Endodermal cell (in vitro differentiated cells): Measurements from ENCODE around the gene HSPH1. TPM values are rescaled to one million over a fixed set of nuclear protein-coding genes. Genes with fewer than 3 reads are reported as not detected.

Source experiments
- DNase-seq: peaks from one replicate; pipeline ENCODE4 v3.0.0-alpha.2; 2017
- H3K27ac ChIP-seq: 2 replicates; pipeline ENCODE4 v1.5.1; 2013; ENCODE audit warnings: mild to moderate bottlenecking, low read depth, low read length, moderate library complexity
- H3K27me3 ChIP-seq: 2 replicates; pipeline ENCODE4 v1.6.1; 2013; ENCODE audit warnings: mild to moderate bottlenecking, low read length, moderate library complexity; ENCODE audit not compliant: insufficient read depth, control insufficient read depth, poor library complexity, severe bottlenecking
- H3K36me3 ChIP-seq: 2 replicates; pipeline ENCODE4 v1.7.0; 2013; ENCODE audit warnings: mild to moderate bottlenecking, low read length, moderate library complexity; ENCODE audit not compliant: control insufficient read depth, insufficient read depth
- H3K4me1 ChIP-seq: one replicate; pipeline ENCODE4 v1.7.0; 2013; ENCODE audit warnings: low read length; ENCODE audit not compliant: control insufficient read depth, insufficient read depth
- H3K4me3 ChIP-seq: 2 replicates; pipeline ENCODE4 v1.5.1; 2013; ENCODE audit warnings: mild to moderate bottlenecking, low read length, moderate library complexity
- H3K9ac ChIP-seq: 2 replicates; pipeline ENCODE4 v1.6.1; 2013; ENCODE audit warnings: mild to moderate bottlenecking, low read length, moderate library complexity; ENCODE audit not compliant: poor library complexity, severe bottlenecking; ENCODE audit errors: extremely low read depth
- H3K9me3 ChIP-seq: 2 replicates; pipeline ENCODE4 v1.6.1; 2013; ENCODE audit warnings: mild to moderate bottlenecking, low read length, moderate library complexity; ENCODE audit not compliant: control insufficient read depth
- H3K27ac Mint-ChIP-seq: 2 replicates; pipeline ENCODE4 v1.8.0; 2020; ENCODE audit warnings: mixed read lengths
- H3K27me3 Mint-ChIP-seq: 2 replicates; pipeline ENCODE4 v1.8.0; 2021; ENCODE audit warnings: mild to moderate bottlenecking, mixed read lengths; ENCODE audit not compliant: insufficient read depth
- H3K36me3 Mint-ChIP-seq: 2 replicates; pipeline ENCODE4 v1.8.0; 2020; ENCODE audit warnings: low read depth, mixed read lengths
- H3K4me1 Mint-ChIP-seq: 2 replicates; pipeline ENCODE4 v1.8.0; 2020; ENCODE audit warnings: mixed read lengths
- H3K4me3 Mint-ChIP-seq: 2 replicates; pipeline ENCODE4 v1.8.0; 2020; ENCODE audit warnings: mild to moderate bottlenecking, moderate library complexity, mixed read lengths
- H3K9me3 Mint-ChIP-seq: 2 replicates; pipeline ENCODE4 v1.8.0; 2020; ENCODE audit warnings: mild to moderate bottlenecking, mixed read lengths
- CTCF ChIP-seq: fragments of 200-600 bp; sonication (generic); conservative IDR thresholded peaks from 2 replicates; pipeline ENCODE4 v1.5.0; 2021; ENCODE audit warnings: antibody characterized with exemption, mild to moderate bottlenecking
- WGBS, 2 experiments: methylation state at CpG; one replicate each; pipeline versions ENCODE4 v1.1.5 to v1.1.7; 2013; ENCODE audit warnings: missing lambda C conversion rate in 2 of 2, mixed read lengths in 1 of 2; ENCODE audit not compliant: insufficient coverage in 1 of 2, insufficient read length in 1 of 2; 5-methylcytosine and 5-hydroxymethylcytosine counted together
- total RNA-seq, 2 donors: library from RNA; stranded (reverse); fragmentation: NEBNext Ultra II Directional in 1 of 2; extraction: Animal tissue kit (Norgen Biotek cat#: 25700) in 1 of 2; gene quantifications; 2 replicates in 1 of 2; 3 replicates in 1 of 2; pipeline ENCODE4 v1.2.1, GENCODE V29; 2021

Gene HSPH1
- total RNA-seq, 2 donors from 2014 or later, result 88.0 to 120 TPM

GRCh38 chr13:31175847-31176532 is 14.3 kb upstream of the HSPH1 start:
- TF ChIP-seq CTCF, result no peak
- no peak overlapping the region for H3K27ac Mint-ChIP-seq
- Histone ChIP-seq H3K9ac (no peak overlapping the region), H3K4me3 (no peak overlapping the region), H3K4me1 (peaks cover 5% of the 10 kb centered on the region), H3K9me3 (no peaks in the 10 kb centered on the region), H3K36me3 (no peaks in the 10 kb centered on the region), H3K27ac (no peak overlapping the region), H3K27me3 (no peaks in the 10 kb centered on the region)
- peaks cover 9% of the 10 kb centered on the region for H3K4me1 Mint-ChIP-seq
- H3K4me3 Mint-ChIP-seq, result no peak overlapping the region
- WGBS, 2 experiments, result 93 to 100% methylated on average over 1 to 3 of the region's 3 CpGs
- no peak for DNase-seq
- no peaks in the 10 kb centered on the region for H3K36me3 Mint-ChIP-seq
- peaks cover 6% of the 10 kb centered on the region for H3K9me3 Mint-ChIP-seq
- no peaks in the 10 kb centered on the region for H3K27me3 Mint-ChIP-seq

GRCh38 chr13:31174018-31174417 is 12.3 kb upstream of the HSPH1 start:
- Mint-ChIP-seq H3K27me3 (no peaks in the 10 kb centered on the region), H3K27ac (no peak overlapping the region), H3K4me1 (peaks cover 9% of the 10 kb centered on the region), H3K36me3 (no peaks in the 10 kb centered on the region), H3K4me3 (no peak overlapping the region), H3K9me3 (peaks cover 6% of the 10 kb centered on the region)
- Histone ChIP-seq H3K9me3 (no peaks in the 10 kb centered on the region), H3K36me3 (no peaks in the 10 kb centered on the region), H3K4me3 (no peak overlapping the region), H3K27me3 (no peaks in the 10 kb centered on the region), H3K27ac (no peak overlapping the region), H3K9ac (no peak overlapping the region), H3K4me1 (peaks cover 5% of the 10 kb centered on the region)
- 91% methylated on average over 1 to 2 of the region's 3 CpGs for WGBS, 2 experiments
- peak; percentile 50 for TF ChIP-seq CTCF
- DNase-seq, result no peak

- Histone ChIP-seq H3K4me1 (peaks cover 5% of the 10 kb centered on the region), H3K27ac (no peak overlapping the region), H3K4me3 (no peak overlapping the region), H3K27me3 (no peaks in the 10 kb centered on the region), H3K9me3 (no peaks in the 10 kb centered on the region), H3K9ac (no peak overlapping the region), H3K36me3 (no peaks in the 10 kb centered on the region)
- 100% methylated on average over 1 of the region's 2 CpGs; no CpG with 5 or more reads in 1 of the 2 experiments for WGBS, 2 experiments
- H3K27ac Mint-ChIP-seq, result no peak overlapping the region
- peaks cover 9% of the 10 kb centered on the region for H3K4me1 Mint-ChIP-seq
- no peak overlapping the region for H3K4me3 Mint-ChIP-seq
- no peak for DNase-seq
- no peaks in the 10 kb centered on the region for H3K9me3 Mint-ChIP-seq
- no peaks in the 10 kb centered on the region for H3K27me3 Mint-ChIP-seq
- no peak for TF ChIP-seq CTCF
- H3K36me3 Mint-ChIP-seq, result no peaks in the 10 kb centered on the region
These were observed 10.8 kb upstream of the HSPH1 start for GRCh38 chr13:31172535-31172934.
